DMS53 treated with DMSO at 0.1 percent for 48 hours (cell line): ENCODE data around the gene GPC6.

Experiments
- DNase-seq: peaks from one replicate; lab custom pipeline; 2025; ENCODE audit not compliant: unreplicated experiment; lab: John Stamatoyannopoulos, UW

Gene GPC6

DNA sequence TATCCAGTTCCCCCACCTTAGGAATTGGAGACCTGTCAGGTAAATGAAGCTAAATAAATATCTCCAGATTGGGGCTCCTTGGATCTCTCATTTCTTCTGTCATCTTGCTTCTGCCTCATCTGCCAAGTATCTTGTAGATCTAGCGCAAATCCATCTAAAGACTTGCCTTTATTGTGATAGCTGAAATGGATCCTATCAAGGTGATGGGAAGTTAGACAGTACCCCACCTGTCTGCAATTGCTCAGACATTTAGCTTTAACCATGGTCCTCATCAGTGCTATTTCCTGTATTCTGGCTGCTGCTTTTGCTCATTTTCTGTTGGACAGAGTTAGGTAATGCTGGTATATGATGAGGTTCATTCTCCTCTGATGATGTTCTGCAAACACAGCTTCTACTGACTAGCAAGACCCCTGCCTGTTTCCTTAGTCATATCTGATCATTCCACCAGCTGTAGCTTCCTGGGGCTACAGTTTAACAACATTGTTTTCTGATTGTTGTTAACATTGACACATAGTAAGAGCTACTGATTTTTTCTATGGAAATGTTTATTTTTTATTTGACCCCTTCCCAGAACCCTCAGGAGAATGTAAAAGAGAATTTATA lies 912.9 kb downstream of the GPC6 start:
- DNase-seq: no peak

GRCh38 chr13:94140027-94140426 lies 913.4 kb downstream of the GPC6 start:
- DNase-seq: no peak

GRCh38 chr13:94140511-94140910 lies 913.9 kb downstream of the GPC6 start:
- DNase-seq: no peak

DNA sequence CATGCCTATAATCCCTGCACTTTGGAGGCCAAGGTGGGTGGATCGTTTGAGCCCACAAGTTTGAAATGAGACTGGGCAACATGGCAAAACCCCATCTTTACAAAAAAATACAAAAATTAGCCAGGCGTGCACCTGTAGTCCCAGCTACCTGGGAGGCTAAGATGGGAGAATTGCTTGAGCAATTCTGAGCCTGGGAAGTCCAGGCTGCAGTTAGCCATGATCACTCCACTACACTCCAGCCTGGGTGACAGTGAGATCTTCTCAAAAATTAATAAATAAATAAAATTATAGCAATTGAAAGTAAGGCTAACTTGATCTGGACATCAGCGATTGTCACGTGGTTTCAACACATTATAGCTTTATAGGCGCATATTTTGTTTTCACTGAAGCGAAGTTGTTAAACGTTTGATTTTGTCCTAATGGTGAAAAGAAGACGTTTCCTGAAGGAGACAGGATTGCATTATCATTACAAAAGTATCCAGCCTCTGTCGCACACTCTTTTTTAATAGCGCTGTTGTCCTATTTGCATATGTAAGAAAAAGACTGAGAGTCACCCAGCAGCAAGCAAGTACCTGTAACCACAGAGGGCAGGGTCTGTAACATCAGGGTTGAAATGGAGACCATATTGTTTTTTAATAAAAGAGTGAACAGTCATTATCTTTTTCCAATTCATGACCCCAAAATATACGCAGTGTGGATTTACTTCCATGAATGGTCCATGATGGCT lies 917.2 kb downstream of the GPC6 start:
- DNase-seq: no peak

- DNase-seq: no peak
Observed at GRCh38 chr13:94145966-94146365, 919.4 kb downstream of the GPC6 start.

DNA sequence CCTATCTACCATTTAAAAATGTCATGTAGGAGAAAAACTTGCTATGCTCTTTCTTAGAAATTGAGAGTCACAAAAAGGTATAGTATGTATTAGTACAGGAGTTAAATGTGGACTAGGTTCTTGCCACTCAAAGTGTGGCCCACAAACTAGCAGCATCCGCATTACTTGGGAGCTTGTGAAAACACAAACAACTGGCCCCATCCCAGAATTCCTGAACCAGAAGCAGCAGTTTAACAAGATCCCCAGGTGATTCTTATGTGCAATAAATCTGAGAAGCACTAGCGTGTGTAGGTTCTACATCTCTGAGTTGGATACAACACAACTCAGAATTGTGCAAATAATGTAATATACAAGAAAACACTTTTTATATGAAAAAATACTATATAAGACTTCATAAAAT lies 927.0 kb downstream of the GPC6 start:
- DNase-seq: no peak

DNA sequence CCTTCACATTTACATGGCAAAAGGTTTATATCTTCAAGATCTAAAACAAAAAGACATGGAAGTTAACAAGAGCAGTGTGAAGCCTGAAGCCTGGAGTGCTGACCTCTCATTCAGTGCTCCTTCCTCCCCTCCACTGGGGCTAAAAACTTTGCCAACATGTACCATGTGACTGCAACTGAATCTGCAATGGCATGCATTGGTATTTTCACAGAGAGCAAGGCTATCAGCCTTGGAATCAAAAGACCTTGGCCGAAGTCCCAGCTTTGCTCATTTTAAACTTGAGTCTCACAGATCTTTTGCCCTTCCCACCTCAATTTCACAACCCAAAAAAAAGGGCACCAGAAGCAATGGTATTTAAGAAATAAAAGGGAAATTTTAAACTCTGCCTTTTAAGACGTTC lies 927.8 kb downstream of the GPC6 start:
- DNase-seq: no peak

DNA sequence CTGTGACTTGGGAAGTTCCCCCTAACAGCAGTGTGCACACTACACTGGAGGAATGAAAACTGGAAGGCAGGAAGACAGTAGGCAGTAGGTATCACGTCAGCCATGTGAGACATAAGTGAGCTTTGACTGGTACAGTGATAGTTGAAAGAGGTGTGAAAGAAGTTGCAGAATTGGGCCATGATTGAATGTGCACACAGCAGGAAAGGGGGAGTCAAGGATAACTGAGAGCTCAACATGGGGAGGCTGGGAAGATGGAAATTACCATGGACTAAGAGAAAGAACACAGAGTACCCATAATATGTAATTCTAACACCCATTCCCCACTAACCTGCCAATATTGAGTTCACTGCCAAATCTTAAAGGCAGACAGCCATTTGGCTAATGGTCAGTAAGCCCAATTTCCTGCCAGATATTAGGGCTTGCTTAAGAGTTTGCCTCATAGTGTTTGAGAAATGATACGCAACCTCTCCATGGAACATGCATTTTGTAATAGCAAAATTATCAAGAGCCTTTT lies 931.2 kb downstream of the GPC6 start:
- no peak for DNase-seq

GRCh38 chr13:94160875-94161274 lies 934.3 kb downstream of the GPC6 start:
- DNase-seq: no peak

DNA sequence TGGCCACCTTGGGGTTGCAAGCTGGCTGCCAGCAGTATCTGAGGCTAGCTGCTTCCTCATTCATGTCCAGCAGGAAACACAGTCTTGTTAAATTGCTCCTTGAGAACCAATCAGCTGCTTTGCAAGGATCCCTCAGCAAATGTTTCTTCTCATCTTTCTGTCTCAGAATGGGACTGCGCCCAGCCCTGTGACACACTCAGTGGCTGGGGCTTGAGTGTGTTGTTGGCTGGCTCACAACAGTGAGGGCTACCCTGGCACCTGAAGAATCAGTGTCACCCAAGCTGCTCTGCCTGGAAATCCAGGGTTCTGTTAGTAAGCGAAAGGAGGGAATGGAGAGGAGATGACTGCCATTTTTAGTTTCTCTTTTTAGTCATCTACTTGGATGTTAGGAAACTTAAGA lies 935.7 kb downstream of the GPC6 start:
- DNase-seq: no peak

DNA sequence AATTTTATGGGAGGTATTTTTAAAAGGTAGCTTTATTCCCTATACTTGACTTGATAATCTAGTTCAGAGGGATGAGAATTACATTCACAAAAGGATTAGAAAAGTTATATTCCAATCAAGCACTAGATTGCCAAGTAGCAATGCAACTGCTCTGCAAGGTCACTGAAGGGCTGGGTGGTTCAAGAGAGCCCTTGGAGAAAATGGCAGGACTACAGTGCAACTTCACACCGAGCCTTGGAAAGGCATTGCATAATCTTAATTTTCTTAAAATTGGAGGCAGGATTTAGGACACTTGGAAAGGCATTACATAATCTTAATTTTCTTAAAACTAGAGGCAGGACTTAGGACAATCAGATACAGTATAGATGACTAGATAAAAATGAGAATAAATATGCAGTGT lies 936.9 kb downstream of the GPC6 start:
- DNase-seq: no peak

DNA sequence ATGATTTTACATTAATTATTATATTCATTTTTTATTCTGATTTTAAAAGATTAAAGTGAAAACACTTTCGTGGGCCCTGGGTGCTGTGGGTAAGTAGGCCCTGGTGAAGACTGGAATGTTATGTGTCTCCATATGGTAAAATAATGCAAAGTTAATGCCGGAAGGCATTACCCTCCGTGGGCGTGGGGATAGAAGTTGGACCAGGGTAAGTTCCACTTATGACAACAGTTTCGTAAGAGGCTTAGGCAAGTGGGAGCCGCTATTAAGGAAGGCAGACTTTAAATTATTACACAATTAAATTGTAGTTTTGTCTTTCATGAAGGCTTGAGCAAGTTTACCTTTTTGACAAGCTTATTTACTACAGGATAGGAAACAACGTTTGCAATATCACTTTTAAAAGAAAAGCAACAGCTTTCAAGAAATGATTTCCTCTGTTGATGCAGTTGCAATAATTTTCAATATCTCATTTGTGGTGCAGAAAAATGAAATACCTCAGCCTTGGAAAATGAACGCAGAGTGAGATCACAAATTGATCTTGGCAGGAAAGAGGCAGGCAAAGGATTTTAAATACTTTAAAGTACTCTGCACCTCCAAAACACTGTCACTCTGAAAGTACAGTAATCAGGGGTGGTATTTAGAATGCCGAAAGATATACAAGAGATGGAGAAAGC lies 942.3 kb downstream of the GPC6 start:
- DNase-seq: no peak

DNA sequence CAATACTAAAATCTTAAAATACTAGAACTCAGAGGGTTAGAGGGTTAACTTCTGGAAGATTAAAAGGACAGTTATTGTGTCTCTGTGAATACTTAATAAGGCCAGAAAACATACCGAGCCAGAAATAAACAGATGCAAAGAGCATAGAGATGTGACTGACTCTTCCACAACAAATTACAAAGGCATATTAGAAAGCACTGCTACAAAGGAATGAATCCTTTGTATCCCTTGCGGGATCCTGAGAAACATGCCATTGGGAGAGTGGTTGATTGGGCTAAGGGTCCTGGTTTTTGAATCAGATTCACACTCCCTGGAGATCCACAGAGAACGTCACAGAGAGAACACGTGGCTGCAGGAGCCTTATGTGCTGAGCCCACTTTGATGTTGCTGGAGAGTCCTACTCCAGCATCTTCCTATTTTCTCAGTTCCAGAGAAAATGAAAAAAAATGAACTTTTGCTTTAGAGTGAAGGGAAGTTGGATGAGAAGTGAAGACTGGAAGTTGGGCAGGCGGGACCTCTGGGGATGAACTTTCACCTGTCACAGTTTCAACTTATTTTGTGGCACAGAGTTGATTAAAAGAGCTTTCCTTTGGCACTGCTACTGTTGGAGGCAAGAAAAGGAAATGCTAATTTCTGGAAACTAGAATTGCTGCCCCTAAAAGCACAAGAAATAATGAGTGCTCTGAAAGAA lies 943.0 kb downstream of the GPC6 start:
- no peak for DNase-seq

DNA sequence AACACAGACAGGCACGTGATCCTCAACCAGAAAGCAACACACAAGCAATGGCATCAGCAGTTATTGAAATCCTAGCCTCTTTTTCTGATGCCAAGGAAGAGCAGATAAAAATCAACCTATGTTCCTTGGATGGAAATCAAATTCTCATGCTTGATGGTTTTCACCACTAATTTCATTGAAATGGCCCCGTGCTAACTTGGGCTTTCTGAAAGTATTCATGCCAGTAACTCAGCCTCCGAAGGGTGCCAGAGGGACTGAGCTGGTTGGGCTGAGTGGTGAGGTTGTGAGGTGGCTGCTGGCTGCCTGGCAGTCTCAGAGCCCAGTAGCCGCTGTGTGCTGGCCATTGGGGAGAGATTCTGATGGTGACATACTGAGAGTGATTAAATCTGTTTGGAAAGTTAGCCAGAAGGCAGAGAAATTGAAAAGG lies 943.6 kb downstream of the GPC6 start:
- DNase-seq: no peak

DNA sequence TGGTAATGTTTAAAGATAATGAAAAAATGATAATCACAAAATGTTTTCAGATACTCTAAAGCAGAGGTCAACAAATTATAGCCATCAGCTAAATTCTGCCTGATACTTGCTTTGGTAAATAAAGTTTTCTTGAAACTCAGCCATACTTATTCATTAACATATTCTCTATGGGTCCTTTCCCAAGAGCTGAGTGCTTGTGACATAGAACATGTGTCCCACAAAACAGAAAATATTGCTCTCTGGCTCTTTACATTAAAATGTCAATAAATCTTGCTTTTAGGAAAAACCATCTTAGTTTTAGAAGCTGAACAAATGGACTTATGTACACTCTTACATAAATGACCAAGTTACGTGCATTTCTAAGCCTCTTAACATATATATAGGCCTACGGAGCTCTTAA lies 945.8 kb downstream of the GPC6 start:
- no peak for DNase-seq

- DNase-seq: no peak
Observed at GRCh38 chr13:94173312-94173854, 946.8 kb downstream of the GPC6 start.

DNA sequence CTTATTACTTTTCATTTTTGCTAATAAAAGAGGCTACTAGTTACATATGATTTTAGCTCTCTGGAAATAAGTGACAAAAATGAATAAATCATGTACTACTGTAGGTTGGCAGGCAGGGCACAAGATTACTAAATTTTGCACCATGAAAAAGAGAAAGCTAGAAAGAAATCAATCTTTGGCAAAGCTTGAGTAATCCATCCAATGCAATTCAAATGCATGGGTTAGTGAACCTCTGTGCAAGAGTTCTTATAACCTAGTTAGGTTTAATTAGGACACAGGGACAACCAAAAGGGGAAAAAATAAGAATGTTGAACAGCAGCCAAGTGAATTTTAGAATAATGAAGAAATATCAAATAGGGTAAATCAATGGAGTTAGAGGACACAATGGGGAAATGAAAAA lies 947.4 kb downstream of the GPC6 start:
- no peak for DNase-seq

DNA sequence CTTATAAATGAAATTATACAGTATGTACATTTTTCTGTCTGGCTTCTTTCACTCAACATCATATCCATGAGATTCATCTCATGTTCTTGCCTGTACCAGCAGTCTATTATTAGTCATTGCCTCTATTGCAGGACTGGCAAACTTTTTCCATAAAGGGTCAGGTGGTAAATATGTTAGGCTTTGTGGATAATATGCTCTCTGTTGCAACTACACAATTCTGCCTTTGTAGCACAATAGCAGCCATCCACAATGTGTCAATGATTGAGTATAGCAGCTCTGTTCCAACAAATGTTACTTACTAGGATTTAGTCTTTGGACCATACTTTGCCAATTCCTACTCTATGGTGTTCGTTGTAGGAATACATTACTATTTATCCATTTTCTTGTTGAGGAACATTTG lies 948.5 kb downstream of the GPC6 start:
- DNase-seq: no peak

DNA sequence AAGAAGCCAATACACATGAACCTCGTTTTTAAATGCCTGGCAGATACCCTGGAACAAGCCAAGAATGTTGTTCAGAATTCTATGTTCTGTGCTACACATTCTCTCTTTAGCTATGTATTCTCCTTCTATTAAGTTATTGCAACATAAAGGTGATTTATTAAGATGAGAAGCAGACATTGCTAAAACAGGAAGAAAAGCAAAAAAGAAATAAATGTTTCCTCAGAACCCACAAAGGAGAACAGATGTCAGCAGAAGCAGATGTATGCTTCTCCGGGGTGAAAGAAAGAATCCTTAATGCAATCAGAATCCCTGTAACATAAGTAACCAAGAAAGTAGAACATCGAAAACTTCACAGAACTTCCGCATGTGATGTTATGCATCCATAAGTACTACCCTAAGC lies 950.0 kb downstream of the GPC6 start:
- DNase-seq: no peak

GRCh38 chr13:94177041-94177440 lies 950.4 kb downstream of the GPC6 start:
- DNase-seq: no peak

GRCh38 chr13:94178625-94179244 lies 952.1 kb downstream of the GPC6 start:
- peak; percentile 54 for DNase-seq
